Stimulated activated memory B cell treated with anti-CD40 and anti-IgM and Interleukin-4, amounts not matched to agents 10 μg/mL and 1 μg/mL and 100 μg/mL, for 72 hours (primary cell): ENCODE data around the gene MRPS6.

Source experiments
- ATAC-seq: fragments of 150-1000 bp; cut with Tn5 transposase; 2 replicates; pipeline ENCODE4 v1.10.0; 2021
- H3K27ac Mint-ChIP-seq: one replicate; pipeline ENCODE4 v1.8.0; 2022; ENCODE audit warnings: mild to moderate bottlenecking, mixed read lengths
- H3K27me3 Mint-ChIP-seq: one replicate; pipeline ENCODE4 v1.8.0; 2022; ENCODE audit warnings: mixed read lengths
- H3K36me3 Mint-ChIP-seq: one replicate; pipeline ENCODE4 v1.8.0; 2022; ENCODE audit warnings: mixed read lengths
- H3K4me1 Mint-ChIP-seq: one replicate; pipeline ENCODE4 v1.8.0; 2022; ENCODE audit warnings: mixed read lengths
- H3K4me3 Mint-ChIP-seq: one replicate; pipeline ENCODE4 v1.8.0; 2022; ENCODE audit warnings: mild to moderate bottlenecking, moderate library complexity, mixed read lengths
- H3K9me3 Mint-ChIP-seq: one replicate; pipeline ENCODE4 v1.8.0; 2022; ENCODE audit warnings: mixed read lengths

MRPS6 gene

GRCh38 chr21:34109075-34109474, 35.7 kb downstream of the MRPS6 start:
- ATAC-seq: no peak
- Mint-ChIP-seq H3K9me3 (no peaks in the 10 kb centered on the region), H3K36me3 (peaks cover 49% of the 10 kb centered on the region), H3K27ac (no peak overlapping the region), H3K4me1 (peaks cover 52% of the 10 kb centered on the region), H3K27me3 (no peaks in the 10 kb centered on the region), H3K4me3 (no peak overlapping the region)

GRCh38 chr21:34110594-34111202, 37.3 kb downstream of the MRPS6 start:
- Mint-ChIP-seq H3K36me3 (peaks cover 51% of the 10 kb centered on the region), H3K4me3 (no peak overlapping the region), H3K27me3 (no peaks in the 10 kb centered on the region), H3K27ac (no peak overlapping the region), H3K4me1 (peaks cover 54% of the 10 kb centered on the region), H3K9me3 (no peaks in the 10 kb centered on the region)
- ATAC-seq: no peak

- Mint-ChIP-seq H3K27me3 (no peaks in the 10 kb centered on the region), H3K36me3 (peaks cover 55% of the 10 kb centered on the region), H3K9me3 (no peaks in the 10 kb centered on the region), H3K4me1 (peaks cover 65% of the 10 kb centered on the region), H3K27ac (no peak overlapping the region), H3K4me3 (no peak overlapping the region)
- no peak for ATAC-seq
These were observed 39.1 kb downstream of the MRPS6 start for GRCh38 chr21:34112316-34113033.

GRCh38 chr21:34113842-34114241, 40.5 kb downstream of the MRPS6 start:
- Mint-ChIP-seq H3K9me3 (no peaks in the 10 kb centered on the region), H3K4me1 (peaks cover 70% of the 10 kb centered on the region), H3K4me3 (no peak overlapping the region), H3K27ac (peak overlapping the region; percentile 10), H3K27me3 (no peaks in the 10 kb centered on the region), H3K36me3 (peaks cover 56% of the 10 kb centered on the region)
- no peak for ATAC-seq

GRCh38 chr21:34115160-34115559, 41.8 kb downstream of the MRPS6 start:
- H3K4me3 Mint-ChIP-seq: no peak overlapping the region
- no peaks in the 10 kb centered on the region for H3K9me3 Mint-ChIP-seq
- H3K36me3 Mint-ChIP-seq: peaks cover 47% of the 10 kb centered on the region
- no peaks in the 10 kb centered on the region for H3K27me3 Mint-ChIP-seq
- ATAC-seq: no peak
- peaks cover 68% of the 10 kb centered on the region for H3K4me1 Mint-ChIP-seq
- no peak overlapping the region for H3K27ac Mint-ChIP-seq

- Mint-ChIP-seq H3K27ac (no peak overlapping the region), H3K36me3 (peaks cover 50% of the 10 kb centered on the region), H3K4me3 (no peak overlapping the region), H3K4me1 (peaks cover 65% of the 10 kb centered on the region), H3K27me3 (no peaks in the 10 kb centered on the region), H3K9me3 (no peaks in the 10 kb centered on the region)
- ATAC-seq: no peak
These were observed 43.2 kb downstream of the MRPS6 start for GRCh38 chr21:34116569-34116968.

- Mint-ChIP-seq H3K27ac (no peak overlapping the region), H3K4me3 (no peak overlapping the region), H3K9me3 (no peaks in the 10 kb centered on the region), H3K4me1 (peaks cover 56% of the 10 kb centered on the region), H3K27me3 (no peaks in the 10 kb centered on the region), H3K36me3 (peaks cover 48% of the 10 kb centered on the region)
- no peak for ATAC-seq
These were observed 47.5 kb downstream of the MRPS6 start for GRCh38 chr21:34120867-34121266.

GRCh38 chr21:34122047-34122446, 48.7 kb downstream of the MRPS6 start:
- Mint-ChIP-seq H3K27ac (no peak overlapping the region), H3K36me3 (peaks cover 50% of the 10 kb centered on the region), H3K4me1 (peaks cover 49% of the 10 kb centered on the region), H3K9me3 (no peaks in the 10 kb centered on the region), H3K4me3 (no peak overlapping the region), H3K27me3 (no peaks in the 10 kb centered on the region)
- no peak for ATAC-seq

GRCh38 chr21:34123609-34124008, 50.2 kb downstream of the MRPS6 start:
- Mint-ChIP-seq H3K4me1 (peaks cover 47% of the 10 kb centered on the region), H3K9me3 (no peaks in the 10 kb centered on the region), H3K4me3 (no peak overlapping the region), H3K27ac (peak overlapping the region; percentile 14), H3K36me3 (peaks cover 59% of the 10 kb centered on the region), H3K27me3 (no peaks in the 10 kb centered on the region)
- no peak for ATAC-seq

- ATAC-seq: no peak
- H3K9me3 Mint-ChIP-seq: no peaks in the 10 kb centered on the region
- H3K27me3 Mint-ChIP-seq: no peaks in the 10 kb centered on the region
- H3K4me3 Mint-ChIP-seq: no peak overlapping the region
- no peak overlapping the region for H3K27ac Mint-ChIP-seq
- peaks cover 58% of the 10 kb centered on the region for H3K4me1 Mint-ChIP-seq
- H3K36me3 Mint-ChIP-seq: peaks cover 72% of the 10 kb centered on the region
These were observed 52.9 kb downstream of the MRPS6 start for GRCh38 chr21:34126269-34126668.

GRCh38 chr21:34126691-34127090, 53.3 kb downstream of the MRPS6 start:
- no peak for ATAC-seq
- Mint-ChIP-seq H3K4me3 (no peak overlapping the region), H3K4me1 (peaks cover 59% of the 10 kb centered on the region), H3K36me3 (peaks cover 76% of the 10 kb centered on the region), H3K9me3 (no peaks in the 10 kb centered on the region), H3K27me3 (no peaks in the 10 kb centered on the region), H3K27ac (no peak overlapping the region)

GRCh38 chr21:34128124-34128523, 54.7 kb downstream of the MRPS6 start:
- Mint-ChIP-seq H3K36me3 (peaks cover 87% of the 10 kb centered on the region), H3K4me3 (no peak overlapping the region), H3K9me3 (no peaks in the 10 kb centered on the region), H3K27ac (no peak overlapping the region), H3K4me1 (peaks cover 64% of the 10 kb centered on the region), H3K27me3 (no peaks in the 10 kb centered on the region)
- ATAC-seq: no peak

GRCh38 chr21:34128674-34129038, 55.3 kb downstream of the MRPS6 start:
- Mint-ChIP-seq H3K36me3 (peaks cover 87% of the 10 kb centered on the region), H3K4me3 (no peak overlapping the region)

GRCh38 chr21:34129039-34129891, 55.9 kb downstream of the MRPS6 start:
- peaks cover 4% of the 10 kb centered on the region for H3K9me3 Mint-ChIP-seq
- H3K4me1 Mint-ChIP-seq: peaks cover 61% of the 10 kb centered on the region
- no peak overlapping the region for H3K4me3 Mint-ChIP-seq
- H3K36me3 Mint-ChIP-seq: peaks cover 87% of the 10 kb centered on the region
- H3K27ac Mint-ChIP-seq: peak overlapping the region; percentile 82
- peak; percentile 86 for ATAC-seq
- H3K27me3 Mint-ChIP-seq: no peaks in the 10 kb centered on the region

More at GRCh38 chr21:34128674-34129038, 55.3 kb downstream of the MRPS6 start:
- Mint-ChIP-seq H3K9me3 (peaks cover 2% of the 10 kb centered on the region), H3K4me1 (peaks cover 64% of the 10 kb centered on the region), H3K27ac (no peak overlapping the region), H3K27me3 (no peaks in the 10 kb centered on the region)
- no peak for ATAC-seq

GRCh38 chr21:34129901-34130715, 56.7 kb downstream of the MRPS6 start:
- Mint-ChIP-seq H3K27ac (peak overlapping the region; percentile 82), H3K4me1 (peaks cover 61% of the 10 kb centered on the region), H3K9me3 (peaks cover 7% of the 10 kb centered on the region), H3K36me3 (peaks cover 87% of the 10 kb centered on the region), H3K4me3 (no peak overlapping the region), H3K27me3 (no peaks in the 10 kb centered on the region)
- no peak for ATAC-seq
